OCI-LY3 (cell line): ENCODE measurements around the gene GUCA2B.

ENCODE experiments used
- H2AFZ ChIP-seq: fragments of 200-600, 300-600 bp; shearing (Covaris generic); 2 replicates; pipeline ENCODE4 v1.6.0; 2014; ENCODE audit warnings: antibody characterized with exemption, low read depth, low read length
- H3K27ac ChIP-seq: fragments of 200-600, 300-600 bp; sonication (generic); 2 replicates; pipeline ENCODE4 v1.5.1; 2014; ENCODE audit warnings: mild to moderate bottlenecking, low read length, moderate library complexity, mixed read lengths
- H3K27me3 ChIP-seq: fragments of 200-600, 300-600 bp; sonication (generic); 2 replicates; pipeline ENCODE4 v1.6.1; 2014; ENCODE audit warnings: low read depth, low read length, mixed read lengths
- H3K36me3 ChIP-seq: fragments of 200-600, 300-600 bp; sonication (generic); replicated peaks from 2 replicates; pipeline ENCODE3; 2014; ENCODE audit warnings: low read depth, low read length, mixed read lengths
- H3K4me1 ChIP-seq: fragments of 300-600, 200-600 bp; sonication (generic); 2 replicates; pipeline ENCODE4 v1.6.1; 2014; ENCODE audit warnings: low read length, mixed read lengths
- H3K4me2 ChIP-seq: fragments of 200-600, 300-600 bp; sonication (generic); 2 replicates; pipeline ENCODE4 v1.6.1; 2014; ENCODE audit warnings: low read length, mixed read lengths
- H3K4me3 ChIP-seq: fragments of 300-600, 200-600 bp; sonication (generic); 2 replicates; pipeline ENCODE4 v1.5.1; 2014; ENCODE audit warnings: antibody characterized with exemption, mild to moderate bottlenecking, low read length, moderate library complexity
- H3K79me2 ChIP-seq: fragments of 300-600, 200-600 bp; shearing (Covaris generic); 2 replicates; pipeline ENCODE4 v1.6.1; 2014; ENCODE audit warnings: mild to moderate bottlenecking, low read length, mixed read lengths
- H3K9ac ChIP-seq: fragments of 300-600, 200-600 bp; shearing (Covaris generic); 2 replicates; pipeline ENCODE4 v1.6.0; 2014; ENCODE audit warnings: mild to moderate bottlenecking, low read length, moderate library complexity
- H3K9me3 ChIP-seq: fragments of 200-600, 300-600 bp; shearing (Covaris generic); 2 replicates; pipeline ENCODE4 v1.6.1; 2014; ENCODE audit warnings: low read length, mixed read lengths; ENCODE audit not compliant: insufficient read depth
- H4K20me1 ChIP-seq: fragments of 200-600, 300-600 bp; sonication (generic); 2 replicates; pipeline ENCODE4 v1.6.1; 2016; ENCODE audit warnings: low read length, mixed read lengths; ENCODE audit not compliant: insufficient read depth
- EZH2phosphoT487 ChIP-seq: fragments of 200-600 bp; shearing (Covaris generic); IDR thresholded peaks from 2 replicates; pipeline ENCODE4 v1.6.1; 2018; ENCODE audit warnings: antibody characterized with exemption, mixed run types, low read depth
- TF ChIP-seq, protein P1 (sequence below): fragments of 200-600, 300-600 bp; sonication (generic); IDR thresholded peaks from 2 replicates; pipeline ENCODE4 v1.5.1; 2014; ENCODE audit warnings: antibody characterized with exemption, low read length, low read depth

GUCA2B gene

DNA sequence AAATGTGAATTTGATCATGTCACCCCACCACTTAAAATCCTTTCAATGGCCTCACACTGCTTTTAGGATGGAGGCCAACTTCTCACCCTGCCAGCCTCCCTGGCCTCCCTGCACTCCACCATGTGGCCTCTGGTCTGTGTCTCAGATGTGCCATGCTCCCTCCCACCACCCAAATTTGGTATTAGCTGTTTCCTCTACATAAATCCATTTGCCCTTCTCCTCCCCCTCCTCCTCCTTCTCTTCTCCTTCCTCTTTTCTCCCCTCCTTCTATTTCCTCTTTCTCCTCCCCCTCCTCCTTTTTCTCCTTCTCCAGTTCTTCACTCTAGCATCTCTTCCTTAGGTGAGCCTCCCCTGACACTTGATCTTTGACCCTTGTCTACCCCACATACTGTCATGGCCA lies 16.7 kb upstream of the GUCA2B start:
- TF ChIP-seq, protein P1, sequence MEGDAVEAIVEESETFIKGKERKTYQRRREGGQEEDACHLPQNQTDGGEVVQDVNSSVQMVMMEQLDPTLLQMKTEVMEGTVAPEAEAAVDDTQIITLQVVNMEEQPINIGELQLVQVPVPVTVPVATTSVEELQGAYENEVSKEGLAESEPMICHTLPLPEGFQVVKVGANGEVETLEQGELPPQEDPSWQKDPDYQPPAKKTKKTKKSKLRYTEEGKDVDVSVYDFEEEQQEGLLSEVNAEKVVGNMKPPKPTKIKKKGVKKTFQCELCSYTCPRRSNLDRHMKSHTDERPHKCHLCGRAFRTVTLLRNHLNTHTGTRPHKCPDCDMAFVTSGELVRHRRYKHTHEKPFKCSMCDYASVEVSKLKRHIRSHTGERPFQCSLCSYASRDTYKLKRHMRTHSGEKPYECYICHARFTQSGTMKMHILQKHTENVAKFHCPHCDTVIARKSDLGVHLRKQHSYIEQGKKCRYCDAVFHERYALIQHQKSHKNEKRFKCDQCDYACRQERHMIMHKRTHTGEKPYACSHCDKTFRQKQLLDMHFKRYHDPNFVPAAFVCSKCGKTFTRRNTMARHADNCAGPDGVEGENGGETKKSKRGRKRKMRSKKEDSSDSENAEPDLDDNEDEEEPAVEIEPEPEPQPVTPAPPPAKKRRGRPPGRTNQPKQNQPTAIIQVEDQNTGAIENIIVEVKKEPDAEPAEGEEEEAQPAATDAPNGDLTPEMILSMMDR: no peak
- TF ChIP-seq EZH2phosphoT487: no peak
- Histone ChIP-seq H4K20me1 (no peaks in the 10 kb centered on the region), H3K9me3 (no peaks in the 10 kb centered on the region), H3K4me3 (no peak overlapping the region), H3K4me1 (peaks cover 17% of the 10 kb centered on the region; the same call in 1 of the 2 replicates), H3K27ac (no peak overlapping the region), H3K27me3 (no peaks in the 10 kb centered on the region), H3K9ac (no peak overlapping the region), H3K4me2 (no peak overlapping the region), H3K79me2 (no peaks in the 10 kb centered on the region), H3K36me3 (no peaks in the 10 kb centered on the region), H2AFZ (no peak overlapping the region)

DNA sequence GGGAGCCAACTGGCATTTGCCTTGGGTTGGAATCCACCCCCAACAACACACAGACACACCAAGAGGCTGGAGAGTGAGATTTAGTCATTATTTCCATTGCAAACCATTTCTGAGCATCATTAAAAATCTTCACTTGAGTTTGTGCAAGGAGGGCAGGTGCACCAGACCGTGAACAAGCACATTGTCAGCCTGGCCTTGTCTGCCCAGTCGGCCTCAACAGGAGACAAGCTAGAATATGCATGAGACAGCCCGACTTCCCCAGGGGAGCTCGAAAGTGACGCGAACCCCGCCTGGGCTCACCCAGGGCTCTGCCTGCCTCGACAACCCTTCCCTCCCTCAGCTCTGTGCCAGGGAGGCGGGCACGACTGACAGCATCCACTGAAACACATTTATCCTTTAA lies 15.4 kb upstream of the GUCA2B start:
- Histone ChIP-seq H3K27ac (no peak overlapping the region), H3K79me2 (no peaks in the 10 kb centered on the region), H3K4me1 (peaks cover 18% of the 10 kb centered on the region; the same call in 1 of the 2 replicates), H3K4me3 (no peak overlapping the region), H3K4me2 (no peak overlapping the region), H4K20me1 (no peaks in the 10 kb centered on the region), H3K9me3 (no peaks in the 10 kb centered on the region), H3K36me3 (no peaks in the 10 kb centered on the region), H3K27me3 (no peaks in the 10 kb centered on the region), H2AFZ (no peak overlapping the region), H3K9ac (no peak overlapping the region)
- TF ChIP-seq, protein P1: no peak
- TF ChIP-seq EZH2phosphoT487: no peak

DNA sequence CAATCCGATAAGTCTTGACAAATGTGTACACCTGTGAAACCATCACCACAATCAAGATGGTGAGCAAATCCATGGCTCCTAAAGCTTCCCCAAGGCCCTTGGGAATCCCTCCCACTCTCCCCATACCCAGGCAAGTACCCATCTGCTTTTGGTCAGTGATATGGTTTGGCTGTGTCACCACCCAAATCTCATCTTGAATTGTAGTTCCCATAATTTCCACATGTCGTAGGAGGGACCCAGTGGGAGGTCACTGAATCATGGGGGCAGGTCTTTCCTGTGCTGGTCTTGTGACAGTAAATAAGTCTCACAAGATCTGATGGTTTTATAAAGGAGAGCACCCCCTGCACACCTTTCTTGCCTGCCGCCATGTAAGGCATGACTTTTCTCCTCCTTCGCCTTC lies 14.6 kb upstream of the GUCA2B start:
- Histone ChIP-seq H3K27me3 (no peaks in the 10 kb centered on the region), H3K79me2 (no peaks in the 10 kb centered on the region), H2AFZ (no peak overlapping the region), H4K20me1 (no peaks in the 10 kb centered on the region), H3K4me1 (peaks cover 24% of the 10 kb centered on the region), H3K36me3 (no peaks in the 10 kb centered on the region), H3K4me3 (no peak overlapping the region), H3K9me3 (no peaks in the 10 kb centered on the region), H3K4me2 (no peak overlapping the region), H3K27ac (no peak overlapping the region), H3K9ac (no peak overlapping the region)
- TF ChIP-seq, protein P1: no peak
- TF ChIP-seq EZH2phosphoT487: no peak

DNA sequence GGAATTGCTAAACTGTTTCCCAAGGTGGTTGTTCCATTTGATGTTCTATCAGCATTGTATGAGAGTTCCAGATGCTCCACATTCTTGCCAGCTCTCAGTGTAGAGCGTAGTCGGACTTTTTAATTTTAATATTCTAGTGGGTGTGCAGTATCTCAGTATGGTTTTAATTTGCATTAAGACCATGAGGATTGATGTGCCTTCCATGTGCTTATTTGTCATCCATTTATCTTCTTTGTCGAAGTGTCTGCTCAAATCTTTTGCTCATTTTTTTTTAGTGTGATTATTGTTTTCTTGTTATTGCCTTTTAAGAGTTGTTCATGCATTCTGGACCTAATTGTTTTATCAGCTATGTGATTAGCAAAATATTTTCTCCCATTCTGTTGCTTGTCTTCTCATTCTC lies 13.8 kb upstream of the GUCA2B start:
- no peaks in the 10 kb centered on the region for H3K27me3 ChIP-seq
- H3K9me3 ChIP-seq: no peaks in the 10 kb centered on the region
- H3K79me2 ChIP-seq: no peaks in the 10 kb centered on the region
- no peak overlapping the region for H2AFZ ChIP-seq
- no peak overlapping the region for H3K9ac ChIP-seq
- TF ChIP-seq, protein P1: no peak
- no peak for TF ChIP-seq EZH2phosphoT487
- no peak overlapping the region for H3K27ac ChIP-seq
- H3K4me2 ChIP-seq: no peak overlapping the region
- no peaks in the 10 kb centered on the region for H4K20me1 ChIP-seq
- H3K4me1 ChIP-seq: peaks cover 26% of the 10 kb centered on the region
- no peaks in the 10 kb centered on the region for H3K36me3 ChIP-seq
- no peak overlapping the region for H3K4me3 ChIP-seq
